GM12873 (cell line): Measurements from ENCODE around the gene DGCR8.
A peak's percentile ranks its signal among the peaks of the same experiment; 100 is the strongest.

Experiments
- TF ChIP-seq, protein P1 (sequence below): IDR thresholded peaks from 2 replicates; pipeline ENCODE4 v1.5.1; 2012; ENCODE audit warnings: low read depth, mild to moderate bottlenecking, moderate library complexity, low read length, control low read depth; ENCODE audit not compliant: insufficient read depth; ENCODE audit errors: missing control alignments

The DGCR8 gene

DNA sequence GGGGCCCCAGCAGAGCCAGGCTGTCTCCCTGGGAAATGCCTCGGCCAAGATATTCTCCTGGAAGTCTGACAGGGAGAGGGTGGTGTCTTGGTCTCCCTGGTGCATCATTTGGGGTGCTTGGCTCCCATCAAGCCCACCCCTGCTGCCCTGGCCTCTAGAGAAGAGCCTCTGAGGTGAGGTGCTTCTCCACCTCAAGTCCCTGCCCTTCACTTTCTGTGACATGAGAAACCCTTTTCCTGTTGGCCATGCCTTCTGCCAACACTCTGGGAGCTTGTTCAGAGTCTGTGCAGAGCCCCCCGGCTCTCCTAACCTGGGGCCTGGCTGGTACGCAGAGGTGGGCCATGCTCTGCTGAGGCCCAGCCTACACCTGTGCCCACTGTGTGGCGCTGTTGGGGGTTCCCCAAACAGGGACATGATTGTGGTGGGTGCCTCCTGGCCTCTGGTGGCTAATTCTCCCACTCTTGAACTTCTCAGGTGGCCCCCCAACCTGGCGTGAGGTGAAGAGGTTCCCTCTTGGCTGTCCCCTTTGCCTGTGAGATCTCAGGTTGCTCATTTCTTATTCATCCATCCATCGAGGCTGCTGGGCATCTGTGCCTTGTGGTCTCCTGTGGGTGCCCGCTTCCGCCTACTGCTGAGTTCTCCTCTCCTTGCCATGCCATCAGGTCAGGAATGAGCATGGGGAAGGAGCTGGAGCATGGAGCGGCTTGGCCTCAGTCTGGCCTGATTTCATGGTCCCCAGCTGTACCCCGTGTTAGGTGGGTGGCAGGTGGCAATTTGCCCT, 19.2 kb upstream of the DGCR8 start:
- TF ChIP-seq, protein P1, sequence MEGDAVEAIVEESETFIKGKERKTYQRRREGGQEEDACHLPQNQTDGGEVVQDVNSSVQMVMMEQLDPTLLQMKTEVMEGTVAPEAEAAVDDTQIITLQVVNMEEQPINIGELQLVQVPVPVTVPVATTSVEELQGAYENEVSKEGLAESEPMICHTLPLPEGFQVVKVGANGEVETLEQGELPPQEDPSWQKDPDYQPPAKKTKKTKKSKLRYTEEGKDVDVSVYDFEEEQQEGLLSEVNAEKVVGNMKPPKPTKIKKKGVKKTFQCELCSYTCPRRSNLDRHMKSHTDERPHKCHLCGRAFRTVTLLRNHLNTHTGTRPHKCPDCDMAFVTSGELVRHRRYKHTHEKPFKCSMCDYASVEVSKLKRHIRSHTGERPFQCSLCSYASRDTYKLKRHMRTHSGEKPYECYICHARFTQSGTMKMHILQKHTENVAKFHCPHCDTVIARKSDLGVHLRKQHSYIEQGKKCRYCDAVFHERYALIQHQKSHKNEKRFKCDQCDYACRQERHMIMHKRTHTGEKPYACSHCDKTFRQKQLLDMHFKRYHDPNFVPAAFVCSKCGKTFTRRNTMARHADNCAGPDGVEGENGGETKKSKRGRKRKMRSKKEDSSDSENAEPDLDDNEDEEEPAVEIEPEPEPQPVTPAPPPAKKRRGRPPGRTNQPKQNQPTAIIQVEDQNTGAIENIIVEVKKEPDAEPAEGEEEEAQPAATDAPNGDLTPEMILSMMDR: peak; percentile 30

DNA sequence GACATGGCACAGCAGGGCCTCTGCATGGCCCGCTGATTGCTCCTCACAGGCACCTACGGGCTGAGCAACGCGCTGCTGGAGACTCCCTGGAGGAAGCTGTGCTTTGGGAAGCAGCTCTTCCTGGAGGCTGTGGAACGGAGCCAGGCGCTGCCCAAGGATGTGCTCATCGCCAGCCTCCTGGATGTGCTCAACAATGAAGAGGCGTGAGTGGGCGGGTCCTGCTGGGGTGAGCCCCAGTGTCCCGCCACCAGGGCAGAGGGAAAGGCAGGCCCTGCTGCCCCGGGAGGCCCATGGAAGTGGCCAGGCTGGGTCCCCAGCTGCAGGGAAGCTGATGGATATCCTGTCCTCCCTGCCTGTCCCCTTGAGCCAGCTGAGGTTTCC, 18.6 kb upstream of the DGCR8 start:
- TF ChIP-seq, protein P1: no peak

DNA sequence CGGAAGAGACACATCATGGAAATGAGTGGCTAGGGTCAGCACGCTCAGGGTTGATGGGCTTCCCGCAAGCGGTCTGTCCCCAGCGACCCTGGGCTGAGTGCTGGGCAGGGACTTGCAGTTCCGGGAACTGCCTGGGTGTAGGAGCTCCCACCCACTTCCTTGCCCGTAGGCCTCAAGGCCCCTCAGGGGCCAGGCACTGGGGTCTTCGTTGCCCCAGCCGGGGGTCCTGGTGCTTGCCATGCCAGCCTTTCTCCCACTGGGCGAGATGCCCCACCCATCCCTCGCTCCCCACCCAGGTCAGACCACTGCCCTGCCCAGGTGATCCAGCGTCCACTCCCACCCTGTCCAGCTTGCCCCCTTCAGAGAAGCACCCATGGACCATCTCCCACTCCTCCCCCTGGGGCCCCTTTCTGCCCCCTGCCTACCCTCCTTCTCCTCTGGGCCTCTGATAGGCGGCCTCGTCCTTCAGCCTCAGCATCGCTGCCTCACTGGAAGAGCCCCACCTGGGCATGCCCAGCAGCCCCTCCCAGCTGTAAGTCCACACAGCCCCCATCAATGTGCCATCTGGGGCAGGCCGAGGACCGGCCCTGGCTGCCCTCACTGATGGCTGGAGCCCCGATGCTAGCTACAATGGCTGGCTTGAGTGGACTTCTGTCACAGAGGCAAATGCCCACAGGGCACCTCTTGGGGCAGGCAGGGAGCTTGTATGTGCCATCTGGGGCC, 17.8 kb upstream of the DGCR8 start:
- TF ChIP-seq, protein P1: no peak

DNA sequence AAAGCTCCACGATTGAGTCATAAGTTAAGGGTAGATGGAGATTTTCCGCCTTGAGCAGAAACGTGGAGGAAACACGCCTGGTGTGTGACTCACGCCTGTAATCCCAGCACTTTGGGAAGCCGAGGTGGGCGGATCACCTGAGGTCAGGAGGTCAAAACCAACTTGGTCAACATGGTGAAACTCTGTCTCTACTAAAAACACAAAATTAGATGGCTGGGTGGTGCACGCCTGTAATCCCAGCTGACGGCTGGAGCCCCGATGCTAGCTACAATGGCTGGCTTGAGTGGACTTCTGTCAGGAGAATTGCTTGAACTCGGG, 17.3 kb upstream of the DGCR8 start:
- TF ChIP-seq, protein P1: no peak

DNA sequence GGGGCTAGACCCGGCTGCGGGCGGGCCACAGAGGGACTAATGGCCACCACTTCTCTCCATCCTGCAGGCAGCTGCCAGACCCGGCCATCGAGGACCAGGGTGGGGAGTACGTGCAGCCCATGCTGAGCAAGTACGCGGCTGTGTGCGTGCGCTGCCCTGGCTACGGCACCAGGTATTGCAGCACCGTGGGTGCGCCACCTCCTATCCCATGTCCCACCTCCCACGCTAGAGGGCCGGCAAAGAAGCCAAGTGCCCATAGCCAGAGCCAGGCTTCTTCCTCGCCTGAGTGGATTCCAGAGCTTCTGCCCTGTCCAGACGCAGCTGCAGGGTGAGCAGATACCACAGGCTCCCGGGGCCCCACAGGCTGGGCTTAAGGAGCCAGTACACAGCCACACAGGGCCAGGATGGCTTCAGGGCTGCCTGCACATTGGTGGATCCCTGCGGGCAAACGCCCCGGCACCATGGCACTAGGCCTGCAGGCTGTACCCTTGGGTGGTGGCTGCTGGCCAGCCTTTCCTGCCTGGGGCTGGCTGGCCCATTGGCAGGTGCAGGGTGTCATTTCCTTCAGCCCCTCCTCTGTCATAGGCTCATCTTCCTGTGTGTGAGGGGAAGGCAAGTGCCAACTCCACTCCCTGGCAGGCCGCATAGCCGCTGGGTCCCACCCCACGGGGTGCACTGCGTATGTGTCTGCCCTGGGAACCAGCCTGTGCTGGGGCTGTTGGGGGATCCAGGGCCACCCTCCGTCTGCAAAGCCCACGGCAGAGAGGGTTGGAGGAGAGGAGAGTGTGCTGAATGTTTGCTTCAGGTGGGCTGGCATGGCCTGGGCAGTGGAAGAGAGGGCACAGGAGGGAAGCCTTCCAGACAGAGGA, 16.5 kb upstream of the DGCR8 start:
- TF ChIP-seq, protein P1: no peak

DNA sequence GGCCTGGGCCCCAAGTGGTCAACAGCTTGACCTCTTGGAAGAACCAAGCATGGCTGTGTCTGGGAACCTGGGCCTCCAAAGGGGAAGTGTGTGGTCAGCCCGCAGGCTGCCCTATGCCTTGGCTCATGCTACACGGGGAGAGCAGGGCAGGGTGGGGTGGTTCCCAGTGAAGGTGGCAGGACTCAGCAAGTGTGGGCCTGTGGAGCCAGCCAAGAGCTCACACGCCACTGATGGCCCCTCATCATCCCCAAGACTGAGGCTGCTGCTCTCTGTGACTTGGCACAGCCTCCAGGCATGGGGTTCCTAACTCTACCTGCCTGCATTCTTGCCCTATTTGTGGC, 15.9 kb upstream of the DGCR8 start:
- TF ChIP-seq, protein P1: no peak

DNA sequence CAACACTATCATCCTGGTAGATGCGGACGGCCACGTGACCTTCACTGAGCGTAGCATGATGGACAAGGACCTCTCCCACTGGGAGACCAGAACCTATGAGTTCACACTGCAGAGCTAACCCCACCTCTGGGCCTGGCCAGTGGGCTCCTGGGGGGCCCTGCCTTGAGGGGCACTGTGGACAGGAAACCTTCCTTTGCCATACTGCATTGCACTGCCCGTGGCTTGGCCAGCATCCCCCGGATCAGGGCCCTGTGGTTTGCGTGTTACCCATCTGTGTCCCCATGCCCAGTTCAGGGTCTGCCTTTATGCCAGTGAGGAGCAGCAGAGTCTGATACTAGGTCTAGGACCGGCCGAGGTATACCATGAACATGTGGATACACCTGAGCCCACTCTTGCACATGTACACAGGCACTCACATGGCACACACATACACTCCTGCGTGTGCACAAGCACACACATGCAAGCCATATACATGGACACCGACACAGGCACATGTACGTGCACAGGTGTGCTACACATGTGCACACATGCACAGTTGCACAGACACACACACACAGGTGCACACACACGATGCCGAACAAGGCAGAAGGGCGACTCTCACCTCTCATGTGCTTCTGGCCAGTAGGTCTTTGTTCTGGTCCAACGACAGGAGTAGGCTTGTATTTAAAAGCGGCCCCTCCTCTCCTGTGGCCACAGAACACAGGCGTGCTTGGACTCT, 15.3 kb upstream of the DGCR8 start:
- TF ChIP-seq, protein P1: no peak
